H1 (cell line): ENCODE measurements around the gene KRTAP4-12. TPM values are rescaled to one million over a fixed set of nuclear protein-coding genes. Genes with fewer than 3 reads are reported as not detected.

Experiments
- CTCF ChIA-PET: fragments of 300-600 bp; sonication (Branson Sonifier 250); formaldehyde crosslinking; loops from one replicate; lab custom pipeline; 2021; ENCODE audit not compliant: partially characterized antibody; lab: Charles Lee
- POLR2A ChIA-PET: fragments of 300-600 bp; sonication (Branson Sonifier 250); formaldehyde crosslinking; loops from one replicate; lab custom pipeline; 2021; ENCODE audit warnings: inconsistent platforms; ENCODE audit not compliant: partially characterized antibody; lab: Charles Lee
- DNase-seq, 2 experiments: peaks; one replicate each; pipeline versions ENCODE4 v3.0.0 to v3.0.0-alpha.2; 2010 to 2022; ENCODE audit warnings: low spot score in 2 of 2, low read depth in 1 of 2, mixed read lengths in 1 of 2
- FAIRE-seq: peaks from 2 replicates; lab custom pipeline; 2011; peaks lifted over from hg19 to GRCh38; lab: Jason Lieb, UNC
- H2AFZ ChIP-seq: 2 replicates; pipeline ENCODE4 v1.8.1; 2012; ENCODE audit warnings: low read length, inconsistent platforms
- H2AK5ac ChIP-seq: 2 replicates; pipeline ENCODE4 v1.6.1; 2013; ENCODE audit warnings: low read depth, low read length
- H2BK120ac ChIP-seq: replicated peaks from 2 replicates; pipeline ENCODE3; 2013; ENCODE audit warnings: low read depth, low read length, inconsistent platforms
- H2BK12ac ChIP-seq: 2 replicates; pipeline ENCODE4 v1.6.1; 2013; ENCODE audit warnings: low read depth, low read length
- H2BK15ac ChIP-seq: 2 replicates; pipeline ENCODE4 v1.6.1; 2013; ENCODE audit warnings: low read length
- H2BK20ac ChIP-seq: 2 replicates; pipeline ENCODE4 v1.6.1; 2013; ENCODE audit warnings: low read length
- H2BK5ac ChIP-seq: 2 replicates; pipeline ENCODE4 v1.6.1; 2013; ENCODE audit warnings: low read depth, low read length
- H3K14ac ChIP-seq: 2 replicates; pipeline ENCODE4 v1.6.1; 2013; ENCODE audit warnings: inconsistent platforms; ENCODE audit not compliant: insufficient read length
- H3K18ac ChIP-seq: 2 replicates; pipeline ENCODE4 v1.6.1; 2013; ENCODE audit warnings: low read length; ENCODE audit errors: extremely low read depth
- H3K23ac ChIP-seq: 2 replicates; pipeline ENCODE4 v1.6.1; 2013; ENCODE audit warnings: inconsistent platforms; ENCODE audit not compliant: insufficient read length
- H3K23me2 ChIP-seq: 2 replicates; pipeline ENCODE4 v1.6.1; 2013; ENCODE audit warnings: low read depth, low read length
- H3K27ac ChIP-seq: 2 replicates; pipeline ENCODE4 v1.6.1; 2011; ENCODE audit warnings: low read depth, low read length, inconsistent platforms
- H3K27me3 ChIP-seq, 4 experiments: replicated peaks in 1 of 4; 1 replicate in 1 of 4; 2 replicates in 3 of 4; pipeline versions ENCODE4 v1.6.1 to v1.8.1; 2011 to 2013; ENCODE audit warnings: low read length in 3 of 4, mild to moderate bottlenecking in 3 of 4, inconsistent platforms in 2 of 4, mixed read lengths in 2 of 4, moderate library complexity in 1 of 4; ENCODE audit not compliant: control insufficient read depth in 3 of 4, insufficient read depth in 3 of 4; ENCODE audit errors: extremely low read depth in 1 of 4
- H3K36me3 ChIP-seq, 4 experiments: 2 replicates each; pipeline versions ENCODE4 v1.6.1 to v1.8.1; 2011 to 2013; ENCODE audit warnings: mild to moderate bottlenecking in 4 of 4, low read length in 3 of 4, moderate library complexity in 2 of 4, control low read depth in 1 of 4, inconsistent platforms in 1 of 4; ENCODE audit not compliant: insufficient read depth in 4 of 4, control insufficient read depth in 2 of 4
- H3K4ac ChIP-seq: replicated peaks from 2 replicates; pipeline ENCODE3; 2013; ENCODE audit warnings: low read length, low read depth, mixed read lengths, inconsistent platforms; ENCODE audit not compliant: insufficient read length
- H3K4me1 ChIP-seq, 4 experiments: replicated peaks in 1 of 4; 1 replicate in 1 of 4; 2 replicates in 3 of 4; pipeline versions ENCODE4 v1.6.1 to v1.8.1; 2011 to 2013; ENCODE audit warnings: low read length in 3 of 4, inconsistent platforms in 2 of 4, mixed read lengths in 1 of 4; ENCODE audit not compliant: insufficient read depth in 4 of 4, control insufficient read depth in 3 of 4
- H3K4me2 ChIP-seq, 2 experiments: 2 replicates each; pipeline versions ENCODE4 v1.6.1 to v1.8.1; 2011 to 2013; ENCODE audit warnings: low read depth in 2 of 2, low read length in 2 of 2, control low read depth in 1 of 2, inconsistent platforms in 1 of 2, mild to moderate bottlenecking in 1 of 2; ENCODE audit not compliant: insufficient read depth in 1 of 2
- H3K4me3 ChIP-seq, 4 experiments: fragments of 200-600, 300-600 bp in 1 of 4; sonication (generic), shearing (Covaris generic), sonication (Bioruptor Twin) in 1 of 4; 2 replicates each; pipeline versions ENCODE4 v1.5.1 to v1.8.1; 2011 to 2016; ENCODE audit warnings: low read length in 4 of 4, low read depth in 3 of 4, control low read depth in 2 of 4, inconsistent platforms in 2 of 4, mild to moderate bottlenecking in 2 of 4, mixed read lengths in 1 of 4, moderate library complexity in 1 of 4; ENCODE audit not compliant: insufficient read depth in 2 of 4; ENCODE audit errors: extremely low read depth in 1 of 4
- H3K56ac ChIP-seq: replicated peaks from 2 replicates; pipeline ENCODE3; 2013; ENCODE audit warnings: low read depth, mild to moderate bottlenecking, mixed read lengths, low read length, inconsistent platforms; ENCODE audit not compliant: insufficient read length
- H3K79me1 ChIP-seq: 2 replicates; pipeline ENCODE4 v1.6.1; 2013; ENCODE audit warnings: low read depth, low read length, control low read depth
- H3K79me2 ChIP-seq, 2 experiments: 2 replicates each; pipeline versions ENCODE4 v1.6.1 to v1.8.1; 2012 to 2013; ENCODE audit warnings: low read length in 2 of 2, mild to moderate bottlenecking in 2 of 2, inconsistent platforms in 1 of 2; ENCODE audit not compliant: insufficient read depth in 2 of 2, control insufficient read depth in 1 of 2
- H3K9ac ChIP-seq, 4 experiments: replicated peaks in 1 of 4; 1 replicate in 1 of 4; 2 replicates in 3 of 4; pipeline versions ENCODE4 v1.6.1 to v1.8.1; 2011 to 2013; ENCODE audit warnings: low read depth in 3 of 4, low read length in 3 of 4, control low read depth in 2 of 4, mild to moderate bottlenecking in 2 of 4, moderate library complexity in 2 of 4, inconsistent platforms in 1 of 4; ENCODE audit errors: extremely low read depth in 1 of 4
- H3K9me3 ChIP-seq, 2 experiments: 2 replicates each; pipeline versions ENCODE4 v1.6.1 to v1.8.1; 2012 to 2013; ENCODE audit warnings: mild to moderate bottlenecking in 2 of 2, moderate library complexity in 2 of 2, control low read depth in 1 of 2, inconsistent platforms in 1 of 2, low read depth in 1 of 2, low read length in 1 of 2, mixed read lengths in 1 of 2; ENCODE audit not compliant: insufficient read depth in 2 of 2
- H4K20me1 ChIP-seq, 2 experiments: replicated peaks in 1 of 2; 2 replicates each; pipeline versions ENCODE3 to v1.8.1; 2011 to 2013; ENCODE audit warnings: inconsistent platforms in 2 of 2, low read length in 2 of 2, mild to moderate bottlenecking in 1 of 2; ENCODE audit not compliant: insufficient read depth in 2 of 2, control insufficient read depth in 1 of 2
- H4K5ac ChIP-seq: 2 replicates; pipeline ENCODE4 v1.6.1; 2013; ENCODE audit warnings: low read length, low read depth, mixed read lengths, inconsistent platforms; ENCODE audit not compliant: insufficient read length
- H4K8ac ChIP-seq: 2 replicates; pipeline ENCODE4 v1.8.0; 2013; ENCODE audit warnings: mild to moderate bottlenecking, moderate library complexity, low read length, inconsistent platforms; ENCODE audit not compliant: insufficient read depth; ENCODE audit errors: extremely low read depth
- H4K91ac ChIP-seq: replicated peaks from 2 replicates; pipeline ENCODE3; 2013; ENCODE audit warnings: low read length, mixed read lengths, inconsistent platforms; ENCODE audit not compliant: insufficient read length
- CBX5 ChIP-seq: fragments of 300-800, 300-1000 bp; sonication (generic); IDR thresholded peaks from 2 replicates; pipeline ENCODE4 v1.7.1; 2016; ENCODE audit warnings: antibody characterized with exemption, low read length, low read depth
- CTBP2 ChIP-seq: IDR thresholded peaks from 2 replicates; pipeline ENCODE4 v1.7.0; 2011; ENCODE audit warnings: borderline replicate concordance, mild to moderate bottlenecking, moderate library complexity, mixed read lengths, low read length; ENCODE audit not compliant: insufficient read depth, insufficient read length
- JUN ChIP-seq: IDR thresholded peaks from 2 replicates; pipeline ENCODE4 v1.6.1; 2011; ENCODE audit warnings: low read depth, mild to moderate bottlenecking, improper control_type of control experiment, low read length
- POLR2AphosphoS5 ChIP-seq: IDR thresholded peaks from 2 replicates; pipeline ENCODE4 v1.6.1; 2011; ENCODE audit warnings: low read depth, low read length
- RBBP5 ChIP-seq: IDR thresholded peaks from 2 replicates; pipeline ENCODE4 v1.7.1; 2012; ENCODE audit warnings: low read depth, mild to moderate bottlenecking, inconsistent platforms, low read length, moderate library complexity, borderline replicate concordance
- TAF7 ChIP-seq: optimal IDR thresholded peaks from 2 replicates; pipeline ENCODE3; 2011; ENCODE audit warnings: low read depth, mild to moderate bottlenecking, inconsistent platforms, low read length, moderate library complexity, borderline replicate concordance
- WGBS, 2 experiments: shearing (Covaris generic) in 1 of 2; methylation state at CpG; one replicate each; pipeline versions ENCODE4 v1.1.6 to v1.1.7; 2013 to 2015; ENCODE audit warnings: low lambda C conversion rate in 2 of 2, mixed read lengths in 2 of 2, inconsistent platforms in 1 of 2, low coverage in 1 of 2, missing lambda C conversion rate in 1 of 2; ENCODE audit not compliant: insufficient replicate concordance in 2 of 2, insufficient coverage in 1 of 2, insufficient read length in 1 of 2; ENCODE audit errors: extremely low coverage in 1 of 2, missing lambda C conversion rate in 1 of 2; 5-methylcytosine and 5-hydroxymethylcytosine counted together
- polyA plus RNA-seq, 7 experiments: library from polyadenylated mRNA; depleted of rRNA in 3 of 7; stranded (reverse) in 5 of 7; unstranded in 2 of 7; fragments of >200 nt in 5 of 7; fragments of 200-250 nt in 2 of 7; gene quantifications; 1 replicate in 5 of 7; 2 replicates in 1 of 7; 4 replicates in 1 of 7; pipeline versions ENCODE4 v1.2.1 to v1.2.3, GENCODE V29; 2011 to 2013; ENCODE audit warnings: missing spikeins in 2 of 7, mixed read lengths in 2 of 7
- total RNA-seq: library from RNA; stranded (reverse); fragmentation: NEBNext Ultra II Directional; extraction: Animal tissue kit (Norgen Biotek cat#: 25700); gene quantifications from 2 replicates; pipeline ENCODE4 v1.2.1, GENCODE V29; 2021

Gene KRTAP4-12
- total and polyA plus RNA-seq, 2 of the 8 experiments (the other 6 are each of a cell fraction or from before 2014, with no cell fraction given), result not detected

GRCh38 chr17:41125064-41125463 lies 1.1 kb upstream of the KRTAP4-12 start:
- Histone ChIP-seq H3K14ac (no peak overlapping the region), H4K20me1 (no peaks in the 10 kb centered on the region), H3K4me1 (no peaks in the 10 kb centered on the region), H3K18ac (no peak overlapping the region), H3K9me3 (0 out of 4 replicates have a peak, but pooled peaks cover 0 to 5% of the 10 kb centered on the region in 2 experiments), H4K5ac (no peak overlapping the region), H3K4ac (no peak overlapping the region), H3K4me3 (no peak overlapping the region), H3K27me3 (no peaks in the 10 kb centered on the region), H2BK12ac (no peak overlapping the region), H3K36me3 (no peaks in the 10 kb centered on the region), H3K23ac (no peak overlapping the region), H4K8ac (no peak overlapping the region), H3K27ac (no peak overlapping the region), H2BK120ac (no peak overlapping the region), H4K91ac (no peak overlapping the region), H2BK20ac (no peak overlapping the region), H2BK5ac (no peak overlapping the region), H2AK5ac (no peak overlapping the region), H2BK15ac (no peak overlapping the region), H3K9ac (no peak overlapping the region), H3K23me2 (no peaks in the 10 kb centered on the region; the same call in 1 of the 2 replicates), H2AFZ (no peak overlapping the region), H3K4me2 (no peak overlapping the region), H3K56ac (no peak overlapping the region), H3K79me2 (no peaks in the 10 kb centered on the region), H3K79me1 (no peaks in the 10 kb centered on the region)
- DNase-seq, result no peak
- POLR2A ChIA-PET, result no interaction called here
- no peak for FAIRE-seq
- WGBS, 2 experiments, result 83% methylated on average over 2 of the region's 2 CpGs; no CpG with 5 or more reads in 1 of the 2 experiments
- CTCF ChIA-PET, result no interaction called here
- no peak for TF ChIP-seq POLR2AphosphoS5
- no peak for TF ChIP-seq CBX5
- no peak for TF ChIP-seq JUN
- no peak for TF ChIP-seq RBBP5
- no peak for TF ChIP-seq CTBP2
- no peak for TF ChIP-seq TAF7
